Measurements from ENCODE around the gene NOTCH1.

NOTCH1 gene

DNA sequence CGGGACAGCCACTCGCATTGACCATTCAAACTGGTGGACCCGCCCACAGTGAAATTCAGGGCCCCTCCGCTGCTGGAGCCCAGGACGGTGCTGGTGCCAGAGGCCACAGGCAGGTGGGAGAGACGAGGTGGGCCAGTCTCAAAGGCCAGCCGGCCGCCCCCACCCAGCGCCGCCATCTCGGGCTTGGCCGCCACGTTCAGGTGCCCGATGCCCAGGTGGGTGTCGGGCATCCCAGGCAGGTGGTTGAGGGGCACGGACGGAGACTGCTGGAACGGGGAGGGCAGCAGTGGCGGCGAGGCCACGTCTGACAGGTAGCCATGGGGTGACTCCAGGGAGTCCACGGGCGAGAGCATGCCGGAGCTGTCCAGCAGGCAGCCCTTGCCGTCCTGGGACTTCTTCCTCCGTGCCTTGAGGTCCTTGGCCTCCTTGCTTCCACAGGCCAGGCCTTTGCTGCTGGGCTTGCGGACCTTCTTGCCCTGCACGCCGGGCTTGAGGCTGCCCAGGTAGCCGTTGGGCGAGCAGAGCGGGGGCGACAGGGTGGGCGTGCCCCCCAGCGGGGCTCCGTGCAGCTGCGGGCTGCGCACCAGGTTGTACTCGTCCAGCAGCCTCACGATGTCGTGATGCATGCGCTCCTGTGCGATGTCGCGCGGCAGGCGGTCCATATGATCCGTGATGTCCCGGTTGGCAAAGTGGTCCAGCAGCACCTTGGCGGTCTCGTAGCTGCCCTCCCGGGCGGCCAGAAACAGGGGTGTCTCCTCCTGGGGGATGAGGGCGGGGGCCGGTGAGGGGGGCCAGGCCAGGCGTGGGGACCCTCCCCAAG, 48.8 kb downstream of the NOTCH1 start:
- no peak for TF ChIP-seq TAF1 (IDR thresholded peaks at IDR 0.05; ENCODE audit: borderline replicate concordance, insufficient read depth, low read length)
- TF ChIP-seq POLR2AphosphoS5 (IDR thresholded peaks at IDR 0.05; ENCODE audit: low read depth, low read length): no peak
- no peak for TF ChIP-seq SIN3A (IDR thresholded peaks at IDR 0.05; ENCODE audit: borderline replicate concordance, insufficient read depth, low read length)
- TF ChIP-seq FOXP2 (optimal IDR thresholded peaks at IDR 0.05; ENCODE audit: borderline replicate concordance, extremely low read depth, extremely low read length, insufficient read depth): no peak
- TF ChIP-seq, protein P1, sequence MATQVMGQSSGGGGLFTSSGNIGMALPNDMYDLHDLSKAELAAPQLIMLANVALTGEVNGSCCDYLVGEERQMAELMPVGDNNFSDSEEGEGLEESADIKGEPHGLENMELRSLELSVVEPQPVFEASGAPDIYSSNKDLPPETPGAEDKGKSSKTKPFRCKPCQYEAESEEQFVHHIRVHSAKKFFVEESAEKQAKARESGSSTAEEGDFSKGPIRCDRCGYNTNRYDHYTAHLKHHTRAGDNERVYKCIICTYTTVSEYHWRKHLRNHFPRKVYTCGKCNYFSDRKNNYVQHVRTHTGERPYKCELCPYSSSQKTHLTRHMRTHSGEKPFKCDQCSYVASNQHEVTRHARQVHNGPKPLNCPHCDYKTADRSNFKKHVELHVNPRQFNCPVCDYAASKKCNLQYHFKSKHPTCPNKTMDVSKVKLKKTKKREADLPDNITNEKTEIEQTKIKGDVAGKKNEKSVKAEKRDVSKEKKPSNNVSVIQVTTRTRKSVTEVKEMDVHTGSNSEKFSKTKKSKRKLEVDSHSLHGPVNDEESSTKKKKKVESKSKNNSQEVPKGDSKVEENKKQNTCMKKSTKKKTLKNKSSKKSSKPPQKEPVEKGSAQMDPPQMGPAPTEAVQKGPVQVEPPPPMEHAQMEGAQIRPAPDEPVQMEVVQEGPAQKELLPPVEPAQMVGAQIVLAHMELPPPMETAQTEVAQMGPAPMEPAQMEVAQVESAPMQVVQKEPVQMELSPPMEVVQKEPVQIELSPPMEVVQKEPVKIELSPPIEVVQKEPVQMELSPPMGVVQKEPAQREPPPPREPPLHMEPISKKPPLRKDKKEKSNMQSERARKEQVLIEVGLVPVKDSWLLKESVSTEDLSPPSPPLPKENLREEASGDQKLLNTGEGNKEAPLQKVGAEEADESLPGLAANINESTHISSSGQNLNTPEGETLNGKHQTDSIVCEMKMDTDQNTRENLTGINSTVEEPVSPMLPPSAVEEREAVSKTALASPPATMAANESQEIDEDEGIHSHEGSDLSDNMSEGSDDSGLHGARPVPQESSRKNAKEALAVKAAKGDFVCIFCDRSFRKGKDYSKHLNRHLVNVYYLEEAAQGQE (IDR thresholded peaks at IDR 0.05; ENCODE audit: insufficient read depth in 1 of 2, low read depth in 2 of 2, low read length in 2 of 2): no peak

DNA sequence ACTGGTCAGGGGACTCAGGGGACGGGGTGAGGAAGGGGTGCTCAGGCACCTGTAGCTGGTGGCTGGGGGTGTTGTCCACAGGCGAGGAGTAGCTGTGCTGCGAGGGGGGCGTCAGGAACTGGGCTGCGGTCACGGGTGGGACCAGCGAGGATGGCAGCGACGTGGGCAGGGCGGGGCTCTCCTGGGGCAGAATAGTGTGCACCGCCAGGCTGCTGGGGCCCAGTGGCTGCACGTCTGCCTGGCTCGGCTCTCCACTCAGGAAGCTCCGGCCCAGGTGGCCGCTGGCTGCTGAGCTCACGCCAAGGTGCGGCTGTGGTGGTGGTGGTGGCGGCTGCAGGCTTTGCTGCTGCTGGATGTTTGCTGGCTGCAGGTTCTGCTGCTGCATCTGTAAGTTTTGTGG, 49.7 kb downstream of the NOTCH1 start:
- TF ChIP-seq, protein P1 (IDR thresholded peaks at IDR 0.05; ENCODE audit: insufficient read depth in 1 of 2, low read depth in 2 of 2, low read length in 2 of 2): no peak
- TF ChIP-seq POLR2AphosphoS5 (IDR thresholded peaks at IDR 0.05; ENCODE audit: low read depth, low read length) (no peak), TAF1 (IDR thresholded peaks at IDR 0.05; ENCODE audit: borderline replicate concordance, insufficient read depth, low read length) (no peak), FOXP2 (optimal IDR thresholded peaks at IDR 0.05; ENCODE audit: borderline replicate concordance, extremely low read depth, extremely low read length, insufficient read depth) (no peak), SIN3A (IDR thresholded peaks at IDR 0.05; ENCODE audit: borderline replicate concordance, insufficient read depth, low read length) (no peak)

DNA sequence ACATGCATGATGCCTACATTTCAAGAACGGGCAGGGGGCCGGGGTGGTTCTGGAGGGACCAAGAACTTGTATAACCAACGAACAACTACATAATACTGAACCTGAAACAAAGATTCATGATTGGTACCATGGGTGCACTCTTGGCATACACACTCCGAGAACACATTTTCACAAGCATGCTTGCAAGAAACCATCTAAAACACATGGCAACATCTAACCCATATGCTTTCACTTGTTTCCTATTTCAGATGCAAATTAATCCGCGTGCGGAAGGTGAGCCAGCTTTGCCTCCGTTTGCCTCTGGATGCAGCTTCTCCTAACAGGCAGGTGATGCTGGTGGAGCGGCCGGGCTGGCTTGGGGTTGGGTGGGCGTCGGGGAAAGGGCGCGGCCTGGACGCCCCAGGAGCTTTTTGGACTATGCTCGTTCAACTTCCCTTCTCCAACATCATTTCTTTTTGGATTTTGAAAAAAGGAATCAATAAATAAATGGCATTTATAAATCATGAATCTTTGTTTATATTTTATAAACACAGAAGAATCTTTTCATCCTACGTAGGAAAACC, 50.5 kb downstream of the NOTCH1 start:
- TF ChIP-seq SIN3A (IDR thresholded peaks at IDR 0.05; ENCODE audit: borderline replicate concordance, insufficient read depth, low read length): no peak
- no peak for TF ChIP-seq FOXP2 (optimal IDR thresholded peaks at IDR 0.05; ENCODE audit: borderline replicate concordance, extremely low read depth, extremely low read length, insufficient read depth)
- TF ChIP-seq, protein P1 (IDR thresholded peaks at IDR 0.05; ENCODE audit: insufficient read depth in 1 of 2, low read depth in 2 of 2, low read length in 2 of 2): no peak
- TF ChIP-seq TAF1 (IDR thresholded peaks at IDR 0.05; ENCODE audit: borderline replicate concordance, insufficient read depth, low read length): no peak
- TF ChIP-seq POLR2AphosphoS5 (IDR thresholded peaks at IDR 0.05; ENCODE audit: low read depth, low read length): no peak

DNA sequence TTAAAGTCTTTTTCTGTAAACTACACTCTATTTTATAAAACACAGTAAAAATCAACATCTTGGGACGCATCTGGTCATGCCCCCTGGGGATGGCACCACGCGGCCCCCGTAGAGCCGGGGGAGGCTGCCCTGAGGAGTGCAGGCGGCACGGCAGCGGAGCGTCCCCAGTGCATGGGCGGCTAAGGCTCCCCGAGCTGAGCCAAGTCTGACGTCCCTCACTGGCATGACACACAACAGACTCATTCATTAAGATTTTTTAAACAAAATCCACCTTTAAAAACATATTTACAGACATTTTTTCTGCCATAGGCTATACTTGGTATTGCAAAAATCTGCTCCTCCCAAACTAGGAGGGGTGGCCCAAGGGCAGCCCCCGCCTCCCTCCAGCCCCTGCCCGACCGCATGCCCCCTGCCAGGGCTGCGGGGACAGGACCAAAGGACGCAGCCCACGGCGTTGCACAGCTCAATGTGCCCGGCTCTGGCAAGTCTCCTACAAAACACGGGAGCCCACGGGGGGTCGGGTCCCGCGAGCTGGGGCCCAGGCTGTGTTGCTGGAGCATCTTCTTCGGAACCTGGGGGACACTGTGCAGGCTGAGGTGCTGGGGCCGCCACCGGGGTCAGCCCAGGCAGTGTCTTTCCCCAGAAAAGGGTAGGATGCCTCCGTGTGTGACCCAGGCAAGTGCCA, 51.2 kb downstream of the NOTCH1 start:
- TF ChIP-seq SIN3A (IDR thresholded peaks at IDR 0.05; ENCODE audit: borderline replicate concordance, insufficient read depth, low read length) (no peak), FOXP2 (optimal IDR thresholded peaks at IDR 0.05; ENCODE audit: borderline replicate concordance, extremely low read depth, extremely low read length, insufficient read depth) (no peak), TAF1 (IDR thresholded peaks at IDR 0.05; ENCODE audit: borderline replicate concordance, insufficient read depth, low read length) (no peak), POLR2AphosphoS5 (IDR thresholded peaks at IDR 0.05; ENCODE audit: low read depth, low read length) (no peak)
- TF ChIP-seq, protein P1 (IDR thresholded peaks at IDR 0.05; ENCODE audit: insufficient read depth in 1 of 2, low read depth in 2 of 2, low read length in 2 of 2): no peak
